ENCODE results near the gene NOX1. TPM values are rescaled to one million over a fixed set of nuclear protein-coding genes. Genes with fewer than 3 reads are reported as not detected.

The NOX1 gene
- total and polyA plus RNA-seq, 2 of the 13 experiments (the other 11 are each of a cell fraction or from before 2014, with no cell fraction given), result 0.07 TPM; not detected in 1

- TF ChIP-seq ONECUT2 (CRISPR knock-in tag; IDR thresholded peaks at IDR 0.05), result no peak
Measured at GRCh38 chrX:100883654-100884053, 9.5 kb upstream of the NOX1 start (continued).

- Histone ChIP-seq H3K27me3 (ENCODE audit: control insufficient read depth in 1 of 2, insufficient read depth in 2 of 2, low read length in 2 of 2) (no peaks in the 10 kb centered on the region), H3K9ac (ENCODE audit: insufficient read depth, low read depth, low read length) (no peak overlapping the region), H3K4me2 (ENCODE audit: low read depth, low read length) (no peak overlapping the region), H4K20me1 (ENCODE audit: insufficient read depth, low read length) (no peaks in the 10 kb centered on the region), H3K27ac (ENCODE audit: extremely low read length, insufficient read depth, low read length) (no peak overlapping the region), H3K9me3 (ENCODE audit: low read length) (no peaks in the 10 kb centered on the region), H3K4me3 (replicated peaks in 1 of 3; ENCODE audit: insufficient read depth in 1 of 3, low read depth in 2 of 3, low read length in 3 of 3) (no peak overlapping the region), H2AFZ (ENCODE audit: low read length) (no peak overlapping the region), H3K79me2 (ENCODE audit: insufficient read depth, low read length) (no peaks in the 10 kb centered on the region), H3K4me1 (ENCODE audit: insufficient read depth, low read length) (peaks cover 31% of the 10 kb centered on the region), H3K36me3 (replicated peaks in 1 of 2; ENCODE audit: control insufficient read depth in 1 of 2, insufficient read depth in 2 of 2, low read length in 2 of 2) (no peaks in the 10 kb centered on the region)
- no peak for ATAC-seq
- CTCF ChIA-PET (ENCODE audit: low intra/inter-chr PET ratio, low total read pairs), result no interaction called here
- no peak for DNase-seq (ENCODE audit: low spot score)
- WGBS (ENCODE audit: low lambda C conversion rate), result 23% methylated on average over 2 of the region's 2 CpGs
- no peak for FAIRE-seq
- intact Hi-C loops (cut with micrococcal nuclease; ENCODE audit: unreplicated experiment), result no loop called here
- no TSS peak for BruUV-seq (replicated peaks)
- in situ Hi-C loops (cut with HindIII; ENCODE audit: extremely low pct_ligation_motif_present, low pct_unique_long_range_greater_than_20kb), result loop anchor here (25.0 kb wide), 1 partner anchor 307 kb away; no protein-coding TSS in a partner anchor
- no peak for TF ChIP-seq TBX2 (CRISPR knock-in tag; IDR thresholded peaks at IDR 0.05; ENCODE audit: borderline replicate concordance)
- no peak for TF ChIP-seq NFRKB (IDR thresholded peaks at IDR 0.05)
- TF ChIP-seq SP5 (CRISPR knock-in tag; IDR thresholded peaks at IDR 0.05; ENCODE audit: borderline replicate concordance, low read depth), result no peak
- POLR2A ChIA-PET, result no interaction called here
Measured at GRCh38 chrX:100880368-100880767, 6.2 kb upstream of the NOX1 start.

GRCh38 chrX:100871594-100872560 lies 2.3 kb downstream of the NOX1 start:
- CTCF ChIA-PET (ENCODE audit: low intra/inter-chr PET ratio, low total read pairs), result no interaction called here
- H3K4me3 ChIP-seq (replicated peaks in 1 of 3; ENCODE audit: insufficient read depth in 1 of 3, low read depth in 2 of 3, low read length in 3 of 3), result no peak overlapping the region
- no peak overlapping the region for H2AFZ ChIP-seq (ENCODE audit: low read length)
- no peak overlapping the region for H3K4me2 ChIP-seq (ENCODE audit: low read depth, low read length)
- H3K9me3 ChIP-seq (ENCODE audit: low read length), result no peaks in the 10 kb centered on the region
- no peaks in the 10 kb centered on the region for H3K36me3 ChIP-seq (replicated peaks in 1 of 2; ENCODE audit: control insufficient read depth in 1 of 2, insufficient read depth in 2 of 2, low read length in 2 of 2)
- POLR2A ChIA-PET, result no interaction called here
- H3K27ac ChIP-seq (ENCODE audit: extremely low read length, insufficient read depth, low read length), result no peak overlapping the region
- no TSS peak for BruUV-seq (replicated peaks)
- no peak for FAIRE-seq
- no peaks in the 10 kb centered on the region for H3K79me2 ChIP-seq (ENCODE audit: insufficient read depth, low read length)
- no peak for ATAC-seq
- no peaks in the 10 kb centered on the region for H4K20me1 ChIP-seq (ENCODE audit: insufficient read depth, low read length)
- WGBS (ENCODE audit: low lambda C conversion rate), result 67% methylated on average over 7 of the region's 9 CpGs
- 0 out of 2 replicates have a peak, but pooled peaks cover 9% of the 10 kb centered on the region for H3K4me1 ChIP-seq (ENCODE audit: insufficient read depth, low read length)
- intact Hi-C loops (cut with micrococcal nuclease; ENCODE audit: unreplicated experiment) (no loop called here), in situ Hi-C loops (cut with HindIII; ENCODE audit: extremely low pct_ligation_motif_present, low pct_unique_long_range_greater_than_20kb) (no loop called here)
- DNase-seq (ENCODE audit: low spot score), result no peak
- no peak overlapping the region for H3K9ac ChIP-seq (ENCODE audit: insufficient read depth, low read depth, low read length)
- no peaks in the 10 kb centered on the region for H3K27me3 ChIP-seq (ENCODE audit: control insufficient read depth in 1 of 2, insufficient read depth in 2 of 2, low read length in 2 of 2)
- TF ChIP-seq ZNF713 (CRISPR knock-in tag; IDR thresholded peaks at IDR 0.05) (no peak), ZFYVE20 (CRISPR knock-in tag; IDR thresholded peaks at IDR 0.05; ENCODE audit: borderline replicate concordance, low read depth) (no peak), BCLAF1 (IDR thresholded peaks at IDR 0.05) (no peak), THAP7 (CRISPR knock-in tag; IDR thresholded peaks at IDR 0.05) (no peak), FLYWCH1 (CRISPR knock-in tag; IDR thresholded peaks at IDR 0.05) (no peak), ZFP91 (CRISPR knock-in tag; IDR thresholded peaks at IDR 0.05; ENCODE audit: borderline replicate concordance) (no peak)
